NCI-H1048 (cell line): ENCODE measurements around the gene CLDN3.
"Not testable (repeated sequence)": the region's sequence is repeated elsewhere in the genome, so short reads cannot be mapped to it uniquely, and the experiment has no call there.

Experiments used
- DNase-seq: peaks from one replicate; lab custom pipeline; 2025; lab: John Stamatoyannopoulos, UW

The CLDN3 gene

GRCh38 chr7:73770002-73770859 is at the start of gene CLDN3:
Gene CLDN3, minus strand, starts transcription at chr7:73770270. Its CDS starts 221 bp downstream, at chr7:73770049.
- DNase-seq = peak; percentile 75

- DNase-seq = no peak
These were observed 47.1 kb upstream of the CLDN3 start for GRCh38 chr7:73817121-73817520.

GRCh38 chr7:73815436-73815835 is 45.4 kb upstream of the CLDN3 start:
- no peak for DNase-seq

- no peak for DNase-seq
These were observed 42.9 kb upstream of the CLDN3 start for GRCh38 chr7:73812996-73813395.

- peak; percentile 24 for DNase-seq
These were observed 41.7 kb upstream of the CLDN3 start for GRCh38 chr7:73811760-73812168.

GRCh38 chr7:73810998-73811360 is 40.9 kb upstream of the CLDN3 start:
- no peak for DNase-seq

GRCh38 chr7:73809467-73809951 is 39.4 kb upstream of the CLDN3 start:
- no peak for DNase-seq

- no peak for DNase-seq
These were observed 32.4 kb upstream of the CLDN3 start for GRCh38 chr7:73802459-73802858.

GRCh38 chr7:73801577-73801976 is 31.5 kb upstream of the CLDN3 start:
- DNase-seq = no peak

GRCh38 chr7:73799282-73800141 is 29.4 kb upstream of the CLDN3 start:
- DNase-seq = no peak

- not testable (repeated sequence) for DNase-seq
These were observed 27.1 kb upstream of the CLDN3 start for GRCh38 chr7:73797176-73797575.

GRCh38 chr7:73796656-73797055 is 26.6 kb upstream of the CLDN3 start:
- DNase-seq = not testable (repeated sequence)

GRCh38 chr7:73795188-73795587 is 25.1 kb upstream of the CLDN3 start:
- DNase-seq = not testable (repeated sequence)

- DNase-seq = not testable (repeated sequence)
These were observed 21.2 kb upstream of the CLDN3 start for GRCh38 chr7:73791170-73791690.

- no peak for DNase-seq
These were observed 19.0 kb upstream of the CLDN3 start for GRCh38 chr7:73789051-73789450.

- DNase-seq = not testable (repeated sequence)
These were observed 17.6 kb upstream of the CLDN3 start for GRCh38 chr7:73787786-73788048.

GRCh38 chr7:73786588-73786987 is 16.5 kb upstream of the CLDN3 start:
- DNase-seq = no peak

GRCh38 chr7:73779517-73779916 is 9.4 kb upstream of the CLDN3 start:
- DNase-seq = no peak

GRCh38 chr7:73778801-73779389 is 8.8 kb upstream of the CLDN3 start:
- no peak for DNase-seq

GRCh38 chr7:73774923-73775322 is 4.9 kb upstream of the CLDN3 start:
- no peak for DNase-seq

- no peak for DNase-seq
These were observed 3.8 kb upstream of the CLDN3 start for GRCh38 chr7:73773700-73774517.
